ENCODE results near the gene SLC25A10. TPM values are rescaled to one million over a fixed set of nuclear protein-coding genes. Genes with fewer than 3 reads are reported as not detected.
A peak's percentile ranks its signal among the peaks of the same experiment; 100 is the strongest.

SLC25A10 gene
- total RNA-seq, 1 donor from 2014 or later, result 8.6 TPM

DNA sequence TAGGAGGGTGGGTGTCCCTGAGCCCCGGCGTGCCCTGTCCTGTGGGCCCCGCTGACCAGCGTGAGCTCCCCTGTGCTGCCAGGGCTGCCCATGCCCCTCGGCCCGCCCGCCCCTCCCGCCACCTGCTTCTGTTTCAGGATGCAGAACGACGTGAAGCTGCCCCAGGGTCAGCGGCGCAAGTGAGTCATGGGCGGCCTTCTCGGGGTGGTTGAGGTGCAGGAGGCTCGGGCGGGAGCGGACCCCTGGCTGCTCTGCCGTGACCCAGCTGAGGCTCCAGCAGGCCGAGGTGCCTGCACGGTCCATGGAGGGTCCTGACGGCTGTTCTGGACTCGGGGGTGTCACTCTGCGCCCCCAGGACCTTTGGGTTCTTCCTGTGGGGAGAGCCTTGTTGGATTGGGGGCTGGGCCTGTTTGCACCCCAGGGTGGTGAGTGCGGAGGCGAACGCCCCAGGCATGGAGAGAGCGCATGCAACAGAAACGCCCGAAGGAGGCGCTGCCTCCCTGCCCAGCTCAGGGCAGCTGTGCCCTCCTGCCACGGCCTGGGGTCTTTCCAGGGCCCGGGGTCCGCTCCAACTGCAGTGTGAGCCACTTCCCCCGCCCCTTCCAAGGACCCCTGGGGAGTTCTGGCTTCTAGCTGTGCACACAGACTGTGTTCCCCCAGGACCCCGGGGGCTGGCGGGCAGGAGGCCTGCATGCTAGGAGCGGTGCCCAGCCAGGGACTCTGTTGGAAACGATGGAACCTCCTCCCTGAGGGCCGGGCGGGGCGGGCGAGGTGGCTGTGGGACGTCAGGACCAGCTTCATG, 4.0 kb downstream of the SLC25A10 start:
- intact Hi-C loops (cut with micrococcal nuclease), result no loop called here
- ATAC-seq, result no peak

DNA sequence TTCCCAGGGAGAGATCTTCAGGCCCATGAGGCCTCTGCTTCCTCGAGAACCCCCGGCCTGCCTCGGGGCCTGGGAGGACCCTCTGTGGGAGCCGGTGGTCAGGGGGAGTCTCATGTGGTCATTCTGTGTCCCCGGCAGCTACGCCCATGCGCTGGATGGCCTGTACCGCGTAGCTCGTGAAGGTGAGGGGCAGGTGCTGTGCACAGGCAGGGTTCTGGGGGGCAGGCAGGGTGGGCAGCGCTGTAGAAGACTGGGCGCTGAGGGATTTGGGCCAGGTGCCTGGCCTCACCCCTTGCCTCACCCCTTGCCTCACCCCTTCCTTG, 4.6 kb downstream of the SLC25A10 start:
- ATAC-seq (no peak), DNase-seq (no peak)
- intact Hi-C loops (cut with micrococcal nuclease), result no loop called here

More for the DNA sequence above, 4.0 kb downstream of the SLC25A10 start:
- DNase-seq, result no peak

DNA sequence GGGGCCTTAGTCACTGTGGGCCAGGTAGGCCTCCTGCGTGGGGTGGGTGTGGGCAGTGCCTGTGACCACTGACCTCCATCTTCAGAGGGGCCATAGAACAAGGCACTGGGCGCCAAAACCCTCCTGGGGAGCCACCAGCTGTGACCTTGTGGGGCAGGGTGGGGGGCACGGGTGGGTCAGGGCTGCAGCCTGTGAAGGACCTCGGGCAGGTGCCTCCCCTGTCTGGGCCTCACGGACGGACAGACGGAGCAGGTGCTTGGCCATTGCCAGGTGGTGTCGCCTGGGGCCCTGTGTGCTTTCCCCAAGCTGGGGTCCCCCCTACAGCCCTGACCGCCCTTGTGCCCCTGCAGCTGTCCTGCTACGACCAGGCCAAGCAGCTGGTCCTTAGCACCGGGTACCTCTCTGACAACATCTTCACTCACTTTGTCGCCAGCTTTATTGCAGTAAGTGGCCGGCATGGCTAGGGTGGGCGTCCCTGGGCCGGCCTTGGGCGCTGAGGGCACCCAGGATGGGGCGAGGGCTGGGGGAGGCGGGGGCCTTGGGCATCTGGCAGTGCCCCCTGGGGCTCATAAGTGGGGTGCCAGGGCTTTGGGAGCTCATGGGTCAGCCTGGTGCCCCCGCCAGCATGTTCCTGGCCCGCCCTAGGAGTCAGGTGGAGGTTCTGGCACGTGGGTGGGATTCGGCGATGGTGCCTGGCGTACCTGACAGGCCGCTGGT, 5.1 kb downstream of the SLC25A10 start:
- intact Hi-C loops (cut with micrococcal nuclease), result no loop called here
- ATAC-seq (no peak), DNase-seq (no peak)

DNA sequence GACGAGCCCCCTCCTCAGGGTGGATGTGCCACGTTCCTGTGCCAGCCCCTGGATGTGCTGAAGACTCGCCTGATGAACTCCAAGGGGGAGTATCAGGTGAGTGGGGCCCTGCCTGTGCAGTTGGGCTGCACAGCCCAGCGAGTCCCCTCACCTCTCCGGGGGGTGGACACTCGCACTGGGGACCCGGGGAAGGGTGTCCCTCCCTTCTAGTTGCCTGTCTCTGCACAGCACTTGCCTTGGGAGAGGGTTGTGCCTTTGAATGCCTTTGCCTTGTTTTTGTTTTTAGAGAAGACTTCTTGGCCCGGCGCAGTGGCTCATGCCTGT, 5.6 kb downstream of the SLC25A10 start:
- DNase-seq (no peak), ATAC-seq (no peak)
- intact Hi-C loops (cut with micrococcal nuclease), result no loop called here

DNA sequence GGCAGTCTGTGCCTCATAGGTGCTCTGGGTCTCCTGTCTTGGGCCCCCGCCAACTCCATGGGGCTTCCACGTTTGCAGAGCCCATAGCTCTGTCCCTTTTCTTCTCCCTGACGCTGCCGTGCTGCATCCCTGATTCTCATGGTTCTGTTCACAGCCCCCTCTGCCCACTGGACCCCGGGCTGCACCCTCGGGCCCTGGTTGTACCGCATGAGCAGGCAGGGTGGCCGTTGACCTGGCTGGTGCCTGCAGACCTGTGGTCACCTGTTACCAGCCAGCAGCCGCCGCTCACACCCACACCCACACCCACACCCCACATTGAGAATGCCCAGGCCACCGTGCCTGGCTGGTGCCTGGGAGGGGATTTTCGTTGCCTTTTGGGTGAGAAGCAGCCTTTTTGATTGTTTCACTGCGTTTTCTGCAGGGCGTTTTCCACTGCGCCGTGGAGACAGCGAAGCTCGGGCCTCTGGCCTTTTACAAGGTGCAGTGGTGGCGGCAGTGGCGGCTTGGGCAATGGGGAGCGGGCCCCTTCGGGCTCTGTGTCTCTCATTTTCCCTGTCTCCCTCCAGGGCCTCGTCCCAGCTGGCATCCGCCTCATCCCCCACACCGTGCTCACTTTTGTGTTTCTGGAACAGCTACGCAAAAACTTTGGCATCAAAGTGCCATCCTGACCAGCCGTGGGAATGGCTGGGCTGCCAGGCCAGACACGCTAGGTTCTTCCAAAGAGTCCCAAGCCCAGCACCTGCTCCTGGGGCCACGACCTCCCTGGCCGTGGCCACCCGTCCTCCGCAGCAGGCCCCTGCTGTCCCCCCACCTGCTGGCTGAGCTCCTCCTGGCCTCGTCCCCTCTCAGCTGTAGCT, 7.6 kb downstream of the SLC25A10 start:
- no peak for ATAC-seq
- intact Hi-C loops (cut with micrococcal nuclease), result no loop called here

DNA sequence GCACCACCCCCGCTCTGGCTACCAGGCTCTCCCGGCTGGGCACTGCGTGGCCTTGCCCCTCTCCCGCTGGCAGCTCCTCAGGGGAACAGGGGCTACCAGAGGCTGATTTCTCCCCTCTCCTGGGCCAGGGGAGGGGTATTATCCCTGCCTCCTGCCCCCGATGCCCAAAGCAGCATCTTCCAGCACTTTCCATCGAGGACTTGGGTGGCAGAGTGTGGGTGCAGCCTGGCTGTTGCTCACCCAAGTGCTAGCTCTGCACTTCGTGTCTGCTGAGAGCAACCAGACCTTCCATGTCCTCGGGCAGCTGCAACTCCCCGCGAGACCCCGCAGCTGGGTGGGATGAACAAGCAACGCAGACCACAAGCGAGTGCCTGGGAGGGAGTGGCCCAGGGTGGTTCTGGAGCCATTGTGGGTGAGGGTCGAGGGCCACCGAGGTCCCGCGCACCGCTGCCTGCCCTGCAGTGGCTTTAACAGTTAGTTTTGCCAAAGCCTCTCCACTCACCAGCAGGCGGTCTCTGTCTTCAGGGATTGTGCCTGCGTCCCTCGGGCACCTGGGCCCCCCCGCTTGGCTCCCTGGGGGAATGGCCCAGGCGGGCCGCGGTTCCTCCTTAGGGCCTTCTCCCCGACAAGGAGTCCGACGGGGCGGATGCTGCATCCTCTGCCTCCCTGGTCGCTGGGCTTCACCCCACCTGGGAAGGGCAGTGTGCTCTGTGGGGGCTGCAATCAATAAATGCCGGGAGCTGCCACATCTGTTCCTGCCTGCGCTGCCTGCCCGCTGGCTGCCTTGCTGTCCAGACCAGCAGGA, 8.4 kb downstream of the SLC25A10 start:
- ATAC-seq, result no peak
- intact Hi-C loops (cut with micrococcal nuclease), result no loop called here
- DNase-seq, result no peak

More for the DNA sequence above, 7.6 kb downstream of the SLC25A10 start:
- DNase-seq, result no peak

DNA sequence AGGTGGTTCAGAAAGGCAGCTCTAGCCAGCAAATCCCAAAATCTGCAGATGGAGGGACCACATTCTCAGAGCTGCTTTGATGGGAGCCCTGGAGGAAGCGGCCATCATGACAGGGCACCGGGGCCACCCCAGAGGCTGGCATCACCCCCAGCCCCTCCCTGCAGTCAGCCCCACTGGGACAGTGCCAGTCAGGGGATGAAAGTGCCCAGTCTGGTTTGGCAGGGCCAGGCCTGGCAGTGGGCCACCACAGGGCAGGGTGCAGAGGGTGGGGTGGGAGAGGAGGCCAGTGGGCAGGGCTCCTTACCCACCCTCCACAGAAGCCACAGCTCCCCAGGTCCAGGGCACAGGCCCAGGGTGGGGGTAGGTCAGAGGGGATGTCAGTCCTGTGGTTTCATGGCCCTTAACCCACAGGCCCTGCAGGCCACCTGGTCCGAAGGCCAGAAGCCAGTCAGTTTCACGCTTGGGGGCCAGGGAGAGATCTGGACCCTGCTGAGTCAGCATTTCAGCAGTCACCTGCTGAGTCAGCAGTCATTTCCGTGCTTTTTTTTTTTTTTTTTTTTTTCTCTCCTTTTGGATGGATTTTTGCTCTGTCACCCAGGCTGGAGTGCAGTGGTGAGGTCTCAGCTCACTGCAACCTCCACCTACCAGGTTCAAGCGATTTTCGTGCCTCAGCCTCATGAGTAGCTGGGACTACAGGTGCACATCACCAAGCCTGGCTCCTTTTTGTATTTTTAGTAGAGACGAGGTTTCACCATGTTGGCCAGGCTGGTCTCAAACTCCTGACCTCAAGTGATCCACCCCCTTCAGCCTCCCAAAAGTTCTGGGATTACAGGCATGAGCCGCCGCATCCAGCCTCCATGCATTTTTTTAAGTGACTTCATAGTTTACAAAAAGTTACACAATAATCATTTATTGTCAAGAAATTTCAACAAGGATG, 10.4 kb downstream of the SLC25A10 start:
- ATAC-seq (peak; percentile 84), DNase-seq (peak; percentile 71)
- intact Hi-C loops (cut with micrococcal nuclease), result no loop called here

DNA sequence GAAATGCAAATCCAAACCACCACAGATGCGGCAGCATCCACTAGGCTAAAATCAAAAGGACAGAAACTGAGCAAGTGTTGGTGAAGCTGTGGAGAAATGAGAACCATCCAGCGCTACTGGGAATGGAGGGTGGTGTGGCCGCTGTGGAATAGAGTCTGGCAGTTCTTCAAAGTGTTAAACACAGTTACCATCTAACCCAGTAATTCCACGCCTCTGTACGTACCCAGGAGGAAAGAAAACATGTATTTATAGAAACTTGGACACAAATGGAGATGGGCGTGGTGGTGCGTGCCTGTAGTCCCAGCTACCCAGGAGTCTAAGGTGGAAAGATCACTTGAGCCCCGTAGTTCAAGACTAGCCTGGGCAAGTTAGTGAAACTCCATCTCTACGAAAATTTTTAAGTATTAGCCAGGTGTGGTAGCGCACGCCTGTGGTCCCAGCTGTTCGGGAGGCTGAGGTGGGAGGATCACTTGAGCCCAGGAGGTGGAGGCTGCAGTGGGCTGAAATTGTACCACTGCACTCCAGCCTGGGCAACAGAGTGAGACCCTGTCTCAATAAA, 11.6 kb downstream of the SLC25A10 start:
- ATAC-seq, result no peak
- intact Hi-C loops (cut with micrococcal nuclease), result no loop called here
- DNase-seq, result no peak

DNA sequence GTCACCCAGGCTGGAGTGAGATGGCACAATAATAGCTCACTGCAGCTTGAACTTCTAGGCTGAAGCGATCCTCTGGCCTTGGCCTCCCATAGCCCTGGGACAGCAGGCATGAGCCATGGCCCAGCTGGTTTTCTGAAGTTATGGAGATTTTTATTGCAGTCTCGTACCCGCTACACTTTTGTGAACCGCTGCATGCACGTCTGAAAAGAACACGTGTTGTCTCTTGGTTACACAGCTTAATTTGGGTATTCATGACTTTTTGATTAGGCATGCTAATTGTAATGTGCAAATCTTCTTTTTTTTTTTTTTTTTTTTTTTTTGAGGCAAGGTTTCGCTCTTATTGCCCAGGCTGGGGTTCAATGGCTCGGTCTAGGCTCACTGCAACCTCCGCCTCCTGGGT, 13.4 kb downstream of the SLC25A10 start:
- intact Hi-C loops (cut with micrococcal nuclease), result no loop called here
- ATAC-seq, result no peak
- DNase-seq, result no peak

DNA sequence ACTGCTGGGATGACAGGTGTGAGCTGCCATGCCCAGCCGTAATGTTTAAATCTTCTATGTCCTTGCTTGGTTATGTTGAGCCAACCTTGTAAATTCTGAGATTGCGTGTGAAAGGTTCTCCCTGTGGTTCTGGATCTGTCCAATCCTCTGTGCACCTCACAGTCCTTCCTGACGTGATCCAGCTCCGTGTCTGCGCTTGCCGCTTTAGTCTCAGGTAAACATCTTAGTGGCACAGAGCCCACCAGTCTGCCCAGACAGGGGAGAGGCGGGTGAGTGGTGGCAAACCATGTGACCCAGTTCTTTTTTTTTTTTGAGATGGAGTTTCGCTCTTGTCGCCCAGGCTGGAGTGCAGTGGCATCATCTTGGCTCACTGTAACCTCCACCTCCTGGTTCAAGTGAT, 13.9 kb downstream of the SLC25A10 start:
- ATAC-seq (no peak), DNase-seq (no peak)
- intact Hi-C loops (cut with micrococcal nuclease), result no loop called here

DNA sequence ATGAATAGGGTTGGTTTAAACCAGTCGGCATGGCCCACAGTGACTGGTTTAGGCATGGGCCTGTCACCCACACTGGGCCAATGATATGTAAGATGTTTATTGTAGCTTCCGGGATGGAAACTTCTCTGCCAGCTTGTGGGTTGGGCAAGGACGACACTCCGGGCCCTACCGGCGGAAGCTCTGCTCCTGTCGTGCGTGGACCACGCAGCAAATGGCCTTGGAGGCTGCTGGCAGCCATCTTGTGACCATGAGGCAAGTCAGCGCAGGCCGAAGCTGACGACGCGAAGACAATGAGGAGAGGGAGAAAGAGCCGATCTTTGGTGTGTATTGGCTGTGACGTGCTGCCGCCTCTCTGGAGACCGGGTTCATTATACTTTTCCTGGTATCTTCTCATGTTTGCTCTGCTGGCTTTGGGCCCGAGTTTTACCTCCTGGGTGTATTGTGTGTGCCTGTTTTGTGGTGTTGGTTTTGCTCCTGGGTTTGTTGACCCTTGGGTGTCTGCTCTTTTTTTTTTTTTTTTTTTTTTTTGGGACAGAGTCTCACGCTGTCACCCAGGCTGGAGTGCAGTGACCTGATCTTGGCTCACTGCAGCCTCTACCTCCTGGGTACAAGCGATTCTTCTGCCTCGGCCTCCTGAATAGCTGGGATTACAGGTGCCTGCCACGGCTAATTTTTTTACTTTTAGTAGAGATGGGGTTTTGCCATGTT, 15.4 kb downstream of the SLC25A10 start:
- no peak for DNase-seq
- intact Hi-C loops (cut with micrococcal nuclease), result no loop called here
- ATAC-seq, result no peak

DNA sequence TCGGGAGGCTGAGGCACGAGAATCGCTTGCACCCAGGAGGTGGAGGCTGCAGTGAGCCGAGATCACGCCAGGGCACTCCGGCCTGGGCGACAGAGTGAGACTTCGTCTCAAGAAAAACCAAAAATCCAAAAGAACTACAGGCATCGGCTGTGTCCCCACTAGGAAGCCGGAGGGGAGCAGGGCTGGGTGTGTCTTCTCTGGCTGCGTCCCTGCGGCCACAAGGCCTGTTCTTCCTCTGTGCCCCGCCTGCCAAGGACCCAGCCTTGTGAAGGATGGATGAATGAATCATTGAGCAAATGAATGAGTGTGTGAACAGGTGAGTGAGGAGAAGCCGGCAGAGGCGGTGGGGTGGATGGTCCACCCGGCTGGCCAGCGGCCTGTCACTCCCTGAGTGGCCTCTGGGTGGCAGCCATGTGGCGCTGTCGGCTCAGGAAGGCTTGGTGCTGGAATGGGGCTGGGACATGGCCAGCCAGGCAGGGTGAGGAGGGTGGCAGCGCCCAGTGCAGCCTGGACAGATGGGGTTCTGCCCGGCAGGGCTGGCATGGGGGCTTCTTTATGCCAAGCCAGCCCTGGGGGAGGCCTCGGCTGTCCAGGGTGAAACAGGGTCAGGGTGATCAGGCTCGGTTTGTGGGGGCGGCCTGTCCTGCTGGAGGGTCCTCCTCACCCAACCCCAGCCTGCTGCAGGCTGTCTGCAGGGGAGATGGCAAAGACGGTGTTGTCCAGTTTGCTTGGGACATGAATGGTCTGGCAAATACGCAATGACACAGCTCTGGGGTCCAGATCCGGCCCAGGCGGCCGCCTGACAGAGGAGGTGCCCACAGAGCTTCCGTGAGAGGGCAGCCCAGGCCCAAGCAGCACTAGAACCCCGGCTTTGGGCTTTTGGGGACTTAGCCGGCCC, 21.7 kb downstream of the SLC25A10 start:
- intact Hi-C loops (cut with micrococcal nuclease), result no loop called here
- DNase-seq, result peak; percentile 89
- peak; percentile 92 for ATAC-seq

DNA sequence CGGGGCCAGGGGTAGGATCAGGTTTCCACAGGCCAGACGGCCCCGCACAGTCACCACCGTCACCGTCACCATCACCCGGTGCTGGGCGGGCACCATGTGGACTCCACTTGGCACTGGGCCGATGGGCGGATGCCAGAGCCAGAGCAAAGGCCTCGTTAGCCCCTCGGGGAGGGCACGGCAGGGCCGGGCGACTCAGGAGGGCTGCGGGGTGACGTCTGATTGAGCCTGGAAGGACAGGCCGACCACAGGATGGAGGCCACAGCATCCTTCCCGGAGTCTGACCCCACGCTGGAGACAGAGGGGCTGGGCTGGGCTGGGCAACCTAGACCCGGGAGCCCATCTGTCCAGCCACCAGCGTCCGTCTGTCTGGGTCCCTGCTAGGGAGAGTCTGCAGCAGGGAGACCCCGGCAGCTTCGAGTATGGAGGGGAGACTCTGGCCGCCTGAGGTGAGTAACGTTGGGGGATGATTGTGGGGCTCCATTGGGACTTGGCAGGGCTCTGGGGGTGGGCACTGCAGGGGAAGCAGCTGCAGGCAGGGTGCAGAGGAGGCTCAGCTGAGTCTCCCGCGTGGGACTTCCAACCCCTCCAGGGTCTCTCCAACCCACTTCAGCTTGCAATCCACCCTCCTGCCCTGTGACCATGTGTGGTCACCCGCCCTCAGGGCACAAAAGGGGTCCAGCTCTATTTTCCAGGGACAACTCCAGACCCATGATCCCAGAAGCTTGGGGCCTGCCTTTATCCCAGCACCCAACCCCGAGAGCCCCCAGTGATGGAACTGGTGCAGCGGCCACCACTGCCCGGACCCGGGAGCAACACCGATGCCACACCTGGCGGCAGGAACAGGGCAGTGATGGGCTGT, 22.6 kb downstream of the SLC25A10 start:
- no peak for ATAC-seq
- intact Hi-C loops (cut with micrococcal nuclease), result no loop called here
- DNase-seq, result no peak

DNA sequence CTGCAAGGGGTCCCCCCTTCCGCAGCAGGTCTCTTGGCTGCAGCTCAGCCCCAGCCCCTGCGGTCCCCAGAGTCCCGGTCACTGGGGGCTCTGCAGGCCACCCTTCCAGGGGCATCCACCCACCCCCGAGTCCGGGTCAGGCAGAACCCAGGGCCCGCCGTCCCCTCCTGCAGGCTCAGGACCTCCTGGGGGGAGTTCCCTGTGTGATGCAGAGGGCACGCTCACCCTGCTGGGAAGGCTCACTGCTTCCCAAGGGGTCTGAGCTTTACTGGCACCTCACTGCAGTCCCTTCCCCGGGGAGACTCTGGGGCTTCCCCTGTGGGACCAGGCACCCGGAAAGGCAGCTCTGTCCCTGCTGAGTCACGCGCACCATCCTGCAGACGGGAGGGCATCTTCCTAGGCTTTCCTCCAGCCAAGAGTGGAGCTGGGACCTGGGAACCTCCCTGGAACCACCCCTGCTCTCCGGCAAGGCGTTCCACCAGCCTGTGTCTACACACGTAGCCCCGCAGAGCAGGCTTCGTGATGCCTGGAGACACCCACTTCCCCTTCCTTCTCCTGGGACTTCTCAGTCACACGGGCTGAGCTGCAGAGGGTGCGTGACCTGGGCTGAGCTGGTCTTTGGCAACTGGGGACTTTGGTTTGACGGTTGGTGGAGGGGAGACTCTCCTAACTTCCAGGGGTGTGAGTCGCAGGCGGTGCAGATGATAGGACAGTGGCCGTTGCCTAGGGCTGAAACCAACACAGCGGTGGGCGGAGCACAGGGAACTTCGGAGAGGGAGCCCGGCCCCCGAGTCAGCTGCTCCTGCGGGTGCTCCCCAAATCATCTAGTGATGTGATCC, 23.4 kb downstream of the SLC25A10 start:
- intact Hi-C loops (cut with micrococcal nuclease), result no loop called here
- DNase-seq, result no peak
- peak; percentile 19 for ATAC-seq

All from left ventricle myocardium superior (tissue), 1 donor.